GM10248 (cell line): ENCODE measurements around the gene CWF19L2.

Source experiments
- CTCF ChIA-PET: fragments of 300-600 bp; sonication (Branson Sonifier 250); formaldehyde crosslinking; extraction: SDS; loops from one replicate; lab custom pipeline; 2021; ENCODE audit warnings: antibody characterized with exemption; lab: Yijun Ruan, JAX
- POLR2A ChIA-PET: fragments of 350-650 bp; sonication (Branson Sonifier 250); formaldehyde crosslinking; extraction: SDS; loops from one replicate; lab custom pipeline; 2020; ENCODE audit warnings: antibody characterized with exemption; lab: Yijun Ruan, JAX
- DNase-seq: peaks from one replicate; pipeline ENCODE4 v3.0.0; 2012; ENCODE audit errors: extremely low spot score
- CTCF ChIP-seq: IDR thresholded peaks from 2 replicates; pipeline ENCODE4 v1.5.1; 2012; ENCODE audit warnings: mild to moderate bottlenecking, low read depth; ENCODE audit errors: extremely low read depth, missing control alignments, control extremely low read depth

Gene CWF19L2

GRCh38 chr11:107293677-107294344, 163.8 kb downstream of the CWF19L2 start:
- ChIA-PET POLR2A (no interaction called here), CTCF (no interaction called here)
- TF ChIP-seq CTCF: no peak
- no peak for DNase-seq

- CTCF ChIA-PET: no interaction called here
- TF ChIP-seq CTCF: no peak
- POLR2A ChIA-PET: no interaction called here
- no peak for DNase-seq
These were observed 175.4 kb downstream of the CWF19L2 start for GRCh38 chr11:107282195-107282594.
